ENCODE measurements around the gene NHSL1.

DNA sequence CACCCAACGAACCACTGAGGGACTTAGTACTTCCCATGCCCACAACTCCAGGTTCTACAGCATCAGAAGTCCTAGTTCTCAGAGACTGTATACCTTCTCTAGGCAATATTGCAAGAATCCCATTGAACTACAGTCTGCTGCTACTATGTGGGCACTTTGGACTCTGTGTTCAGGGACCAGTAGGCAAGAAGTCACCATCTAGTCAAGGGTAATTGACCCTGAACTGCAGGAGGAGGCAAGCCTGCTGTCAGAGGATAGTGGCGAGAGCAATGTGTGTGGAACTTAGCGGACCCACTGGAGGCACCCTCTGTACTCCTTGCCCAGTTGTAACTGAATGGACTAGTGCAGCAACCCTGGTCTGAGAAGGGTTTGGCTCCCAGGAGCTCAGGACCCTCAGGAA lies 79.5 kb downstream of the NHSL1 start:
- TF ChIP-seq, protein P1, sequence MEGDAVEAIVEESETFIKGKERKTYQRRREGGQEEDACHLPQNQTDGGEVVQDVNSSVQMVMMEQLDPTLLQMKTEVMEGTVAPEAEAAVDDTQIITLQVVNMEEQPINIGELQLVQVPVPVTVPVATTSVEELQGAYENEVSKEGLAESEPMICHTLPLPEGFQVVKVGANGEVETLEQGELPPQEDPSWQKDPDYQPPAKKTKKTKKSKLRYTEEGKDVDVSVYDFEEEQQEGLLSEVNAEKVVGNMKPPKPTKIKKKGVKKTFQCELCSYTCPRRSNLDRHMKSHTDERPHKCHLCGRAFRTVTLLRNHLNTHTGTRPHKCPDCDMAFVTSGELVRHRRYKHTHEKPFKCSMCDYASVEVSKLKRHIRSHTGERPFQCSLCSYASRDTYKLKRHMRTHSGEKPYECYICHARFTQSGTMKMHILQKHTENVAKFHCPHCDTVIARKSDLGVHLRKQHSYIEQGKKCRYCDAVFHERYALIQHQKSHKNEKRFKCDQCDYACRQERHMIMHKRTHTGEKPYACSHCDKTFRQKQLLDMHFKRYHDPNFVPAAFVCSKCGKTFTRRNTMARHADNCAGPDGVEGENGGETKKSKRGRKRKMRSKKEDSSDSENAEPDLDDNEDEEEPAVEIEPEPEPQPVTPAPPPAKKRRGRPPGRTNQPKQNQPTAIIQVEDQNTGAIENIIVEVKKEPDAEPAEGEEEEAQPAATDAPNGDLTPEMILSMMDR (IDR thresholded peaks at IDR 0.05; ENCODE audit: low read depth, low read length) = no peak
- no peak for TF ChIP-seq EZH2phosphoT487 (IDR thresholded peaks at IDR 0.05; ENCODE audit: low read depth)

Data from OCI-LY3 (cell line).